ENCODE measurements around the gene CDH18.

CDH18 gene

GRCh38 chr5:19487480-19487879, 500.5 kb downstream of the CDH18 start:
- Histone ChIP-seq H3K79me2 (ENCODE audit: low read length) (no peaks in the 10 kb centered on the region), H4K20me1 (ENCODE audit: insufficient read depth, low read length) (no peaks in the 10 kb centered on the region), H3K4me1 (ENCODE audit: low read length) (no peaks in the 10 kb centered on the region), H3K27ac (ENCODE audit: low read length) (no peak overlapping the region), H3K4me2 (ENCODE audit: low read depth, low read length) (no peak overlapping the region), H3F3A (ENCODE audit: insufficient read depth, low read length) (no peaks in the 10 kb centered on the region), H3K9me2 (replicated peaks; ENCODE audit: insufficient read depth, low read length) (no peaks in the 10 kb centered on the region), H3K9me3 (replicated peaks; ENCODE audit: insufficient read depth, low read length) (no peaks in the 10 kb centered on the region), H3K36me3 (replicated peaks; ENCODE audit: insufficient read depth, low read length) (no peaks in the 10 kb centered on the region), H3K4me3 (ENCODE audit: low read length) (no peak overlapping the region), H2AFZ (ENCODE audit: low read length) (no peak overlapping the region), H3K27me3 (replicated peaks; ENCODE audit: insufficient read depth, low read length) (no peaks in the 10 kb centered on the region), H3K9ac (ENCODE audit: low read length) (no peak overlapping the region)
- no peak for DNase-seq
- no peak for TF ChIP-seq EZH2 (optimal IDR thresholded peaks at IDR 0.05; ENCODE audit: low read depth, low read length)
- TF ChIP-seq EZH2phosphoT487 (IDR thresholded peaks at IDR 0.05; ENCODE audit: low read length): no peak
- TF ChIP-seq CTCF (IDR thresholded peaks at IDR 0.05; ENCODE audit: low read length): no peak

GRCh38 chr5:19479562-19479961, 508.4 kb downstream of the CDH18 start:
- Histone ChIP-seq H3K9ac (ENCODE audit: low read length) (no peak overlapping the region), H3K4me2 (ENCODE audit: low read depth, low read length) (no peak overlapping the region), H3K4me3 (ENCODE audit: low read length) (no peak overlapping the region), H3K27me3 (replicated peaks; ENCODE audit: insufficient read depth, low read length) (no peaks in the 10 kb centered on the region), H3F3A (ENCODE audit: insufficient read depth, low read length) (no peaks in the 10 kb centered on the region), H4K20me1 (ENCODE audit: insufficient read depth, low read length) (no peaks in the 10 kb centered on the region), H3K9me2 (replicated peaks; ENCODE audit: insufficient read depth, low read length) (no peaks in the 10 kb centered on the region), H3K27ac (ENCODE audit: low read length) (no peak overlapping the region), H3K4me1 (ENCODE audit: low read length) (no peaks in the 10 kb centered on the region), H3K9me3 (replicated peaks; ENCODE audit: insufficient read depth, low read length) (no peaks in the 10 kb centered on the region; the same call in 1 of the 2 replicates), H3K36me3 (replicated peaks; ENCODE audit: insufficient read depth, low read length) (no peaks in the 10 kb centered on the region), H2AFZ (ENCODE audit: low read length) (no peak overlapping the region), H3K79me2 (ENCODE audit: low read length) (no peaks in the 10 kb centered on the region)
- DNase-seq: no peak
- no peak for TF ChIP-seq CTCF (IDR thresholded peaks at IDR 0.05; ENCODE audit: low read length)
- no peak for TF ChIP-seq EZH2 (optimal IDR thresholded peaks at IDR 0.05; ENCODE audit: low read depth, low read length)
- TF ChIP-seq EZH2phosphoT487 (IDR thresholded peaks at IDR 0.05; ENCODE audit: low read length): no peak

DNA sequence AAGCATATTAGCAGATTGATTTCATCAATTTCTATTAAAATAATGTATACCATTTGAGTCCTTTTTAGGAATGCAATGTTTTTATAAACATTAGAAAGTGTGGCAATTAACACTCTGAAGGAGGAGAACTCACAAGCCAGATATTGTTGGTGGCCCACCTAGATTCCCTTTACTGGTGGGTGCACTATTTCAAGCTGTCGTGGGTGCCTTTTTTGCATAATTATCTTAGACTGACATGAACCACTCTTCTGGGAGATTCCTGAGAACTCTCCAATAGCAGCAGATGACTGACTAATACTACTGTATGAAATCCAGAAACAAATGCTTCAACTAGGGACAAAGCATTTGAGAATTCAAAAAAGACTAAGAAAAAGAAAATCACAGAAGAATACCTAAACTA, 526.0 kb downstream of the CDH18 start:
- no peak for TF ChIP-seq EZH2 (optimal IDR thresholded peaks at IDR 0.05; ENCODE audit: low read depth, low read length)
- TF ChIP-seq CTCF (IDR thresholded peaks at IDR 0.05; ENCODE audit: low read length): no peak
- TF ChIP-seq EZH2phosphoT487 (IDR thresholded peaks at IDR 0.05; ENCODE audit: low read length): no peak
- DNase-seq: no peak
- Histone ChIP-seq H3K36me3 (replicated peaks; ENCODE audit: insufficient read depth, low read length) (no peaks in the 10 kb centered on the region), H3K4me2 (ENCODE audit: low read depth, low read length) (no peak overlapping the region), H3K9me3 (replicated peaks; ENCODE audit: insufficient read depth, low read length) (no peaks in the 10 kb centered on the region), H3K4me3 (ENCODE audit: low read length) (no peak overlapping the region), H3K9ac (ENCODE audit: low read length) (no peak overlapping the region), H3K27me3 (replicated peaks; ENCODE audit: insufficient read depth, low read length) (no peaks in the 10 kb centered on the region), H3K9me2 (replicated peaks; ENCODE audit: insufficient read depth, low read length) (no peaks in the 10 kb centered on the region), H3K27ac (ENCODE audit: low read length) (no peak overlapping the region), H3K4me1 (ENCODE audit: low read length) (no peaks in the 10 kb centered on the region), H3K79me2 (ENCODE audit: low read length) (no peaks in the 10 kb centered on the region), H4K20me1 (ENCODE audit: insufficient read depth, low read length) (no peaks in the 10 kb centered on the region), H3F3A (ENCODE audit: insufficient read depth, low read length) (no peaks in the 10 kb centered on the region), H2AFZ (ENCODE audit: low read length) (no peak overlapping the region)

Data from MM.1S (cell line).